Glomerular visceral epithelial cell (primary cell): Measurements from ENCODE around the gene NOP53.

Source experiments
- DNase-seq: peaks from one replicate; pipeline ENCODE4 v3.0.0-alpha.2; 2016; ENCODE audit errors: extremely low spot score

The NOP53 gene

DNA sequence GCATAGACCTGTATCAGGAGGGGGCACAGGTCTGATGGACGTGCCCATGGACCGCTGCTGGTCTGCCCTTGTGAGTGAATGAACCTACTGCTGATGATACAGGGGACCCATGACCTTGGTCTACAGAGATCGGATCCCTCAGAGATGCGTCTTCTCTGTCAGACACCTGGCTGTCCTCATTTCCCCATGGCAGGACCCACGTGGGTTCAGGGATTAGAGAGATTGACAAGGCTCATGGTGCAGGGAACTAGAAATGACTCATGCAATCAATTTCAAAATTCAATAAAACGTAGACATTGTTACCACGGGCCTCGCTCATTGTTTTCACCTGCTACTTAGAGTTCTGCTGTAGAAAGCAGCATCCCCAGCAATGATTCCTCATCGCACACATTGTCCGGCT, 60.0 kb downstream of the NOP53 start:
- DNase-seq = no peak

- DNase-seq = no peak
These were observed 61.1 kb downstream of the NOP53 start for GRCh38 chr19:47806435-47806834.
